ENCODE data around the gene MTUS2.

DNA sequence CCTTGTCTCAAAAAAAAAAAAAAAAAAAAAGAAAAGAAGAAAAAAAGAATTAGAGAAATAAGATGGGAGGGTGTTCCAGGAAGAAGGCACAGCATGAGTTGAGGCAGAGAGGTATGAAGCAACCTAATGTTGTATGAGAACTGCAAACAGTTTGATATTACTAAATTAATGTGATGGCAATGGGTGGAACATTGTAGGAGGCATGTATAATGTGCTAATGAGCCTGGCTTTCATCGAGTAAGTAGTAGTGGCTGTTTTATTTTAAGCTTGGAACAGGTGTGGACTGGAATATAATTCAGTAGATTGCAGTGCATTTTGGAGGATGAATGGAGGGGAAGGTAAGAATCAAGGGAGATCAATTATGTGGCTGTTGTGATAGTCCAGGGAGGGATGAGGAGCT is 156.1 kb downstream of the MTUS2 start:
- TF ChIP-seq, protein P1, sequence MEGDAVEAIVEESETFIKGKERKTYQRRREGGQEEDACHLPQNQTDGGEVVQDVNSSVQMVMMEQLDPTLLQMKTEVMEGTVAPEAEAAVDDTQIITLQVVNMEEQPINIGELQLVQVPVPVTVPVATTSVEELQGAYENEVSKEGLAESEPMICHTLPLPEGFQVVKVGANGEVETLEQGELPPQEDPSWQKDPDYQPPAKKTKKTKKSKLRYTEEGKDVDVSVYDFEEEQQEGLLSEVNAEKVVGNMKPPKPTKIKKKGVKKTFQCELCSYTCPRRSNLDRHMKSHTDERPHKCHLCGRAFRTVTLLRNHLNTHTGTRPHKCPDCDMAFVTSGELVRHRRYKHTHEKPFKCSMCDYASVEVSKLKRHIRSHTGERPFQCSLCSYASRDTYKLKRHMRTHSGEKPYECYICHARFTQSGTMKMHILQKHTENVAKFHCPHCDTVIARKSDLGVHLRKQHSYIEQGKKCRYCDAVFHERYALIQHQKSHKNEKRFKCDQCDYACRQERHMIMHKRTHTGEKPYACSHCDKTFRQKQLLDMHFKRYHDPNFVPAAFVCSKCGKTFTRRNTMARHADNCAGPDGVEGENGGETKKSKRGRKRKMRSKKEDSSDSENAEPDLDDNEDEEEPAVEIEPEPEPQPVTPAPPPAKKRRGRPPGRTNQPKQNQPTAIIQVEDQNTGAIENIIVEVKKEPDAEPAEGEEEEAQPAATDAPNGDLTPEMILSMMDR (IDR thresholded peaks at IDR 0.05; ENCODE audit: low read depth, low read length, missing input control), result no peak
- TF ChIP-seq JUND (IDR thresholded peaks at IDR 0.05) (no peak), SP1 (IDR thresholded peaks at IDR 0.05) (no peak), FOXA1 (IDR thresholded peaks at IDR 0.05) (no peak), RXRA (IDR thresholded peaks at IDR 0.05) (no peak)
- TF ChIP-seq, protein P2, sequence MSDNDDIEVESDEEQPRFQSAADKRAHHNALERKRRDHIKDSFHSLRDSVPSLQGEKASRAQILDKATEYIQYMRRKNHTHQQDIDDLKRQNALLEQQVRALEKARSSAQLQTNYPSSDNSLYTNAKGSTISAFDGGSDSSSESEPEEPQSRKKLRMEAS (IDR thresholded peaks at IDR 0.05), result no peak
